ENCODE results near the gene OR2A7.
"Not testable (repeated sequence)": the region's sequence is repeated elsewhere in the genome, so short reads cannot be mapped to it uniquely, and the experiment has no call there.

Gene OR2A7

GRCh38 chr7:144247674-144248330 is 16.8 kb downstream of the OR2A7 start:
- not testable (repeated sequence) for DNase-seq

GRCh38 chr7:144246967-144247366 is 17.6 kb downstream of the OR2A7 start:
- DNase-seq = not testable (repeated sequence)

GRCh38 chr7:144245372-144245771 is 19.2 kb downstream of the OR2A7 start:
- not testable (repeated sequence) for DNase-seq

- not testable (repeated sequence) for DNase-seq
Measured at GRCh38 chr7:144239365-144239764, 25.2 kb downstream of the OR2A7 start, which contains the start of gene OR2A42. OR2A42 (minus strand) TSS chr7:144239605; CDS start chr7:144232843, 6,762 bp downstream.

- DNase-seq = not testable (repeated sequence)
Measured at GRCh38 chr7:144238530-144239082, 26.0 kb downstream of the OR2A7 start.

DNA sequence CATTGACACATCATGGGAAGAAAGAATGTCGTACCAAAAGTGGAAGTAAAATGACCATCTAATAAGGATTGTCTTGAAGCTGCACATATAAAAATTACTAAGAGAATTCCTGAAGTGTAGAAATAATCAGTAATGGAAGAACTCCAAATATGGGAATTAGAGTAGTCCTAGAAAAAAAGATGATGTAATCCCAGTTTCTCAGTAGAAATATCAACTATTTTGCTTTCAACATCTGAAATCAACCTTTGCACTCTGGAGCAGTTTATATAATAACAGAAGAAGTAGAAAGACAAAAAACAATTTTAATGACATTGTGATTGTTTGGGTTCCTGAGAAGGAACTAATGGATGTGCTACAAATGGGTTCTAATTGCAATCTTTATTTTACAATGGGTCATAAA is 31.6 kb downstream of the OR2A7 start:
- not testable (repeated sequence) for DNase-seq

DNA sequence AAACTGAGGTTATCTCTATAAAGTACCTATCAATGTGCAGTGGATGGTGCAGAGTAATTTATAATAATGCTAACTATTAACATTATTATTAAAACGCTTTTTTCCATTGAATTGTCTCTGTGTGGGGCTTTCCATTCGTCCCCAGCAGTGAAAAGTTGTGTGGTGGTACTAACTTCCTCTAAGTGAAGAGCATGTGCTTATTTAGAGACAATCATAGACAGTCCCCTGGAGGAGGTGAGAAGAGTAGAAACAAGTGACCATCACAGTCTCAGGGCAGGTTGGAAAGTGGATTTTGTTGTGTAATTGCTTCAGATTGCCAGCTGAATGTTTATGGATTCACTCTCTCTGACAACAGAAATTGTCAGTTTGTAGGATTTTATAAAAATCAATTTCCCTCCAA is 33.6 kb downstream of the OR2A7 start:
- DNase-seq = not testable (repeated sequence)

DNA sequence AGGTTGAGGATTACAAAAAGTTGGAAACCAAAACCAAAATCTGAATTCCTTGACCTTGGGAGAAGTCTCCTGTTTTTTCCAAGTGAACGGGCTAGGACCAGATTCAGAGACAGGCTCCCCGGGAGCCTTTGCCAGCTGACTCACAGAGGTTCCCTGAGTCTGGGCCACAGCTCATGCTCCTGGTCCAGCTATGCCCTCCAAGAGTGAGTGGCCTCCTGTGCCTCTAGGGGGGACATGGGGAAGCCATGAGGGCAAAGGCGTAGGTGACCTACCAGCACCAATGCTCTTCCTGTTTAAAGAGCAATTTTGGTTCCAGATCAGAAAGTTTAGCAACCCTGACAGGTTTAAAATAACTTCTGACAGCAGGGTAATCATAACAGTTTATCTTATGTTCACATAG is 35.8 kb downstream of the OR2A7 start:
- not testable (repeated sequence) for DNase-seq

DNA sequence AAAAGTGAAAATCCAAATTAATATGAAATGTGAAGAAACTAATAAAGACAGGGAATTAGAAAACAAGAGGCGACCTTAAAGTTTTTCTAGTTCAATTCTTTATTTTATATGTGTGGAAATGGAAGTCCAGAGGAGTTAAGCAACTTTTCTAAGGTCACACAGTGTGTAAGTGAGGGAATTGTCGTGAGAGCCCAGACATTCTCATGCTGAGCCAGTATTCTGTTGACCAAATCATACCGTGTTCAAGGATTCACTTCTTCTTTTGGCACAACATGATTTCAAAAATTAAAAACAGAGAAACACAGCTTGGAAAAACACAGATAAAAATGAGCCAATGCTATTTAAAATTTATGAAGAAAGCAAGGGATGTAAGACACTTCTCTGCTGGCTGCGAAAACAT is 37.7 kb downstream of the OR2A7 start:
- not testable (repeated sequence) for DNase-seq

- DNase-seq = not testable (repeated sequence)
Measured at GRCh38 chr7:144223675-144224074, 40.9 kb downstream of the OR2A7 start.

DNA sequence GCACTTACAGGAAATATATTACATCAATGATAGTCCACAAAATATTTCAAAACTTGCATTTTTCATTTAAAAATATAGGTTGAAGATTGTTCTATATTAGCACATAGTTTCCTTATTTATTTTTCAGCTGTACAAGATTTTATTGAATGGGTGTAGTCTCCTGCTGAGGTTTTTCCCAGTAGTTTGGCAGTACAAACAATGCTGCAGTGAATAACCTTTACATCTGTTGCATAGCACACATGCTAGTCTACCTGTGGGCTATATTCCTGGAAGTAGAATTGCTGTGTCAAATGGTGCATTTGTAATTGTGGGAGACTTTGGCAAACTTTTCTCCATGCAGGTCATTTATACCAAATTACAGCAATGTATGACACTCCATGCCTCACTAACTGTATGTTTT is 44.1 kb downstream of the OR2A7 start:
- DNase-seq = not testable (repeated sequence)

- DNase-seq = not testable (repeated sequence)
Measured at GRCh38 chr7:144219149-144219548, 45.4 kb downstream of the OR2A7 start.

GRCh38 chr7:144218581-144218980 is 46.0 kb downstream of the OR2A7 start:
- not testable (repeated sequence) for DNase-seq

DNA sequence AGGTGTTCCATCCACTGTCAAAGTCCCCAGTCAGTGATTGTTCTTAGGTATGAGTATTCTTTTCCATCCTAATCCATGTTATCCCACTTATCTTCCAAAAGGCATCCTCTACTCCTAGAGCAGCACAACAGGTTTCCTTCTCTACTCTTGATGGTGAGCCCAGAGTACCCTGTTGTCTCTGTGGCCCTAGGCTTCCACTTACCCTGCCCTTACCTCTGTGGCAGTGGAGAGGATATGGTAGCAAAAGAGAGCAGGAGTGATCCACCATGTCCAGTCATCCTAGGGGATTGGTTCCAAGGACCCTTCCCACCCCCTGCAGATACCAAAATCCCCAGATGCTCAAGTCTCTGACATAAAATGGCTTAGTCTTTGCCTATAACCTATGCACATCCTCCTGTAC is 47.4 kb downstream of the OR2A7 start:
- DNase-seq = not testable (repeated sequence)
